Activated CD4-positive, alpha-beta T cell treated with anti-CD3 and anti-CD28 coated beads for 24 hours (primary cell): ENCODE data around the gene SH2D1B.

Experiments used
- DNase-seq, 2 donors: peaks; one replicate each; pipeline ENCODE4 v3.0.0-alpha.2; 2020; ENCODE audit warnings: low read depth in 2 of 2

The SH2D1B gene

GRCh38 chr1:162381941-162382750 is 29.8 kb downstream of the SH2D1B start:
- DNase-seq: no peak

DNA sequence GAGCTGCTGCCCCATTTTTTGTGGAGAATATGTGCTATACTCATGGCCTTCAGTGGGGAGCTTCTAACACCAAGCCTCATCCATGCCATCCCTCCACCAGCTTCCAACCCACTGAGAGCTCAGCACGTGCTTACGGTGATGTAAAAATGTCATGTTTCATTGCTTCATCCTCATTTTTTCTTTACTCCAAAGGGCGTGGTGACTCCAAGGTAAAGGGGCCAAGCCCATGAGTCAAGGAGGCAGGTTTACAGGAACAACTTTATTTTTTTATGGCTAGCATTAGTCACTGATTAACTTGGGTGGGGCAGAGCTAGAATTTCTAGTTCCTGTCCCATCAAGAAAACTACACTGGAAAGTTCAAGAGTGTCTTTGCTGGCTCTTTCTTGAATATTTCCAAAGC is 30.6 kb downstream of the SH2D1B start, which contains the start of gene C1orf226:
C1orf226 (plus strand) TSS at position 346 of the 400 bp plus-strand sequence. CDS start 174 bp downstream, outside the sequence.
- DNase-seq: no peak

DNA sequence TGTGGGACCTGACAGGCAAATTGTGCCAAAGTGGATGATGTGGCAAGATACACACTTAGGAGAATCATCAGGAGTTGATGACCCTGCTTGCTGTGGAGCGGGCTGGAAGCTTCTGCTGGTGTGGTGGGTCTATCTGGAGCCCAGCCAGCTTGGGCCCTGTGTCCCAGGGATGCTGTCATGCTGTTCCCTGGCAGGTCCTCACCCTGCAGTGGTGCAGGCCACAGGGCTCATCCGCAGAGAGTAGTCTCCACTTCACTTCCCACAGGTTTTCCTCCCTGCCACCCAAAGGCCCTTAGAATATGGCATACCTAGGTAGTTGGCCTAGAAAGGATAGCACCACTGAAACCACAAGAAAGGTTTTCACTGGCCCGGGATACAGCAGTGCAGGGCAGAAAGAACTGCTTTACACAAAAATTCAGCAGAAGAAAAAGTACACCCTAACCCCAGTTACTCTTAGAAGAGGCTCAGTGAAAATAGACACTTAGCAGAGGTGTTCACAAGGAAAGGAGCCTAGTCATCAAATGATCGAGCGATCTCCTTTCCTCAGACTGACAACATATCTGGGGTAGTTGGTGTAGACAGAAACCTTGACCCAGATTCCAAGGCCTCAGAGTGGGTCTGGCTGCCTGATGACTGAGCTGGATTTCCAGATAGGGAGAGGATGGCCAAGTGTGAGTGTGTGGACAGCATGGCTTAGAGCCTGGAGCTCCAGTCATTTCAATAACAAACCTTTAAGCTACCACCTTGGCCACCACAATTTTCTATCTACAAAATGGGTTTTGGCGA is 31.7 kb downstream of the SH2D1B start:
- no peak for DNase-seq

GRCh38 chr1:162376691-162377090 is 35.2 kb downstream of the SH2D1B start, which contains the start of gene SPATA46:
Gene SPATA46, minus strand, starts transcription at chr1:162376854. Its CDS starts 64 bp downstream, at chr1:162376790.
- no peak for DNase-seq

DNA sequence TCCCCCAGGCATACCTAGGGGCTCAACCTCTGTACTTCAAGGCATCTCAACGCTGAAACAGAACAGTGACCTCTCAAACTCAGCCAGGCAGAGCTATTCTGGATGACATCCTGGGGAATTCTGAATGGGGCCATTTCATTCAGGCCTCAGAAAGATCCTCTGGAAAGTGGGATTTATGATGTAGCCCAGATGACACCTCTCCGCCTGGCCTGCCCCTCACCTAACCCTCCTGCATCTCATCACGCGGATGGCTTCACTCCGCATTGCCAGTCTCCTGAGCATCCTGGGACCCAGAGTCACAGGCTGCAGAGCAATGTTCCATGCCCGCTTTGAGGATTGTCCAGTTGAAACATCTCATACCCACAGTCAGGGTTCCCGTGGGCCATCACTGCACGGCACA is 36.5 kb downstream of the SH2D1B start:
- DNase-seq: no peak

DNA sequence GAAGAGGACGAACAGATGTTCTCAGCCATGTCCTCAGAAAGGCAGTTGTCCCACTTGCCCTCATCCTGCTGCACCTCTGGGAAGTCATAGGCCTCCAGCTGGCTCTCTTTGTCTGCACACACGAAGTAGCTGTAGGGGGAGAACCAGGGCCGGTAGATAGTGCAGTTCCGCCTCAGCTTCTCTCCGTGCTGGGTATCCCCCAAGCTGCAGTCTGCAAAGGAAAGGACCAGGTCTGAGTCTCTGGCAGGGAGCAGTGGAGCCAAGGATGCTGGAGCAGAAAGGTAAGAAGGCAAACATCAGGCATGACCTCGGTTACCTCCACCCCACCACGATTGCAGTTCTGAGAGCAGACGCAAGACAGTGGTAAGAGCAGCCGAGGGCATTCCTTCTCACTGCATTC is 37.5 kb downstream of the SH2D1B start:
- DNase-seq: no peak

- DNase-seq: no peak
These were observed 38.2 kb downstream of the SH2D1B start for GRCh38 chr1:162373541-162374260.

- no peak for DNase-seq
These were observed 38.9 kb downstream of the SH2D1B start for GRCh38 chr1:162373072-162373427.

DNA sequence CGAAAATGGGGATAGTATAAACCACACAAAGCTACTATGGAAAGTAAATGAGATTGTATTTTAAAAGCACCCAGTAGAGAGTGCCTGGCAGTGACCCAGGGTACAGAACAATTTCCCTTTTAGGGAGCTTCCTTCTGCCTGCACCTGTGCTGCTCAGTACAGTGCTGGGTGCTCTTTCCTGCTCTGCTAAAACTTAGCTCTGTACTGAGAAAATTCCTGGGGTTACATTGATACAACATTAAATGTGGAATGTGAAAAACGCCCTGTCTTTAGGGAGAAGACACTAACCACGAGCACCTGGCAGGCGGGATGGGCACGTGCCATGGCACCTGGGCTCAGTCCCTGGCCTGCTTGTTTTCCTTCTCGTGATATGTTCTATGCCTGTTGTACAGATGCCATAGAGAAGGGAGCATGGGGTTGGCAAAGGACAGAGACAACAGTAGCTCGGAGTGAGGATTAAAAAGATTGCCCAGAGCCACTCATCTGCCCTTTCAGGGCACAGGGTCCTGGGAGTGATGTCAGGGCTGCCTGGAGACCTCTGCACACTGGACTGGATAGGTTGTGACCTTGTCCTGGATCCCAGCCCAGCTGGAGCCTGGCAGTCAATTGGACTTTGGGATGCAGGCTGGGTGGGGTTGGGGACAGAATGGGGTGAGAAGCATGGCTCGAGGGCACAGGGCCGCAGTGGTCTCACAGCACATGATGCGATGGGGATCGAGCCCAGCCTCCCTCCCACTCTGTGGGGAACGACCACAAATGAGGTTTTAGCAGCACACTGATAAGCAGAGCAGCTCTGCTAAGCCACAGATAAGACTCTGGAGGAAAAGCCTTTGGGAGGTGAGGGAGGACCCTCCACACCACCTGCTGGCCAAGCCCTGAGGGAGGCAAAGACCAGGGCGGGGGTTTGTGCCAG is 39.5 kb downstream of the SH2D1B start:
- DNase-seq: no peak

DNA sequence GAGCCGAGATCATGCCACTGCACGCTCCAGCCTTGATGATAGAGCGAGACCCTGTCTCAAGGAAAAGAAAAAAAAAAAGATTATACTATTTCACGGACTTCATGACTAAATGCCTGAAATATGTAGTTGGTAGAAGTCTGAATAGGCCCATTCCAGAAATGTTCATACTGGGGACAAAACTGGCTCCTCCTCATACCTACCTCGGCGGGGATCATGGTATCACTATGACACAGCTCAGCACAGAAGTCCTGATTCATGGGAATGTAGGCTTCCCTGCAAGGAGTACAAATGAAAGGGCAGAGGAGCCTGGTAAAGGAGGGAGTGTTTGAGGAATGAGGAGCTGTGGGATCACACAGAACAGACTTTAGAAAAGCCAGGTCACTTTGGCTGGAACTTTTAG is 40.3 kb downstream of the SH2D1B start:
- no peak for DNase-seq

DNA sequence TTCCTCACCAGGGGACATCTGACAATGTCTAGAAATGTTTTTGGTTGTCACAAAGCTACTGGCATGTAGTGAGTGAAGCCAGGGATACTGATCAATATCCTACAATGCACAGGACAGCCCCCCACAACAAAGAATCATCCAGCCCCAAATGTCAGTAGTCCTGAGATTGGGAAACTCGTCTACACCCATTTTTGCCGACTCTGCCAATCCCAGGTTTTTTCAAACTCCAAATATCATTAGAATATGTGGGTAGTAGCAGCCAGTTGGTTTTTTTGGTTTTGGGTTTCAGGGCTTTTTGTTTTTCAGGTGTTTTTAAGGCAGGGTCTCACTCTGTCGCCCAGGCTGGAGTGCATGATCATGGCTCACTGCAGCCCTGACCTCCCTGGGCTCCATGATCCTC is 41.2 kb downstream of the SH2D1B start:
- DNase-seq: no peak

DNA sequence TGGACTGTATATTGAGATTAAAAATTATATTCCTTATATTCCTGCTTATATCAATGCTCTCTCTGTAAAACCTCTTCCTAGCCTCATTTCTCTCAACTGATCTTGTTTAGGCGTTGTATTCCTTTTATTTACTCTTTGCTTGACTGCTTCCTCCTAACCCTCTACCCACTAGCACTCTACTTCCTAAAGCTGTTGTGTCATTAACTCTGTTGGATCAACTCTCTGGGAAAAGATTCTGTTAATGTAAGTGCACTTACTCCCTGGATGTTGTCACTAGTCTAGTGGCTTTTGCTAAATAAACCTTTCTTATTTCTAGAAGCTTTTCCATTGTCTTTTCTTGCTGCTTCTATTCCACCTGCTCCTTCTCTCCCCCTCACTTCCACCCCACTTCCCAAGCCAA is 41.8 kb downstream of the SH2D1B start:
- no peak for DNase-seq

GRCh38 chr1:162369571-162369970 is 42.4 kb downstream of the SH2D1B start:
- no peak for DNase-seq

- DNase-seq: no peak
These were observed 43.5 kb downstream of the SH2D1B start for GRCh38 chr1:162368451-162368850.

- DNase-seq: no peak
These were observed 44.2 kb downstream of the SH2D1B start for GRCh38 chr1:162367772-162368171.

DNA sequence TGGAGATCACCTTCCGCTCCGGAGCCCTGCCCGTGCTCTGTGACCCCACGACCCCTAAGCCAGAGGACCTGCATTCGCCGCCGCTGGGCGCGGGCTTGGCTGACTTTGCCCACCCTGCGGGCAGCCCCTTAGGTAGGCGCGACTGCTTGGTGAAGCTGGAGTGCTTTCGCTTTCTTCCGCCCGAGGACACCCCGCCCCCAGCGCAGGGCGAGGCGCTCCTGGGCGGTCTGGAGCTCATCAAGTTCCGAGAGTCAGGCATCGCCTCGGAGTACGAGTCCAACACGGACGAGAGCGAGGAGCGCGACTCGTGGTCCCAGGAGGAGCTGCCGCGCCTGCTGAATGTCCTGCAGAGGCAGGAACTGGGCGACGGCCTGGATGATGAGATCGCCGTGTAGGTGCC is 44.9 kb downstream of the SH2D1B start:
- no peak for DNase-seq

DNA sequence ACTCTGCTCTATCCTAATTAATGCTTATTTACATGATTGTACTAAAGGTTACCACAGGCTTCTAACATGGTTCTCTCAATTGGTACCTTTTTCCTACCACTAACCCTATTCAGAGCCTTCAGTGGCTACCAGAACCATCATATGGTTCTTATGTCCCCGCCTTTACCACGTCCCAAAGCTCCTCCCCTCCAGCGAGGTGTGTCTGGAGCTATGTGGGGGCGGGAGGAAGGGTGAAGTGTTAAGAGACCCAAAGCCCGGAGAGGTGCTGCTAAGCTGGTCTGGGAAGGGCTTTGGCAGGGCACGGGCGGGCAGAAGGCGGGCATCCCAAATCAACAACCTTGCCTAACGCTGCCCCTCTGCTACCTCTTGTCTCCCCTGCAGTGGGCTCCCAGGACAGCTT is 45.3 kb downstream of the SH2D1B start:
- no peak for DNase-seq

DNA sequence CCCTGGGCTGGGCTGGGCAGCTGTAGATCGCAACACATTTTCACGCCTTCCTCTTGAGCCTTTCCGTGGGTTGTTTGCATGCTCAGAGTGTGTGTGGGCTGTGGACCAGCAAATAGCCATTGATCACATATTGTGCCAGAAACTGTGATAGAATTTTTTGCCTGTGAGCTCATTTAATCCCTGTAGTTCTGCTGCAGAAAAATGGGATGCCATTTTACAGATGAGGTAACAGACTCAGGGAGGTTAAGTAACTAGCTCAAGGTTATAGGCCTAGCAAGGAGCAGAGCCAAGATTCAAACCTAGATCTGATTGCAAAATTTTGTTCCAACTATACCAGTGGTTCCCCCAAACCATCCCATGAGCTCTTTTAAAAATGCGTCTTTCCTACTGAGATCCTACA is 45.8 kb downstream of the SH2D1B start:
- DNase-seq: no peak

DNA sequence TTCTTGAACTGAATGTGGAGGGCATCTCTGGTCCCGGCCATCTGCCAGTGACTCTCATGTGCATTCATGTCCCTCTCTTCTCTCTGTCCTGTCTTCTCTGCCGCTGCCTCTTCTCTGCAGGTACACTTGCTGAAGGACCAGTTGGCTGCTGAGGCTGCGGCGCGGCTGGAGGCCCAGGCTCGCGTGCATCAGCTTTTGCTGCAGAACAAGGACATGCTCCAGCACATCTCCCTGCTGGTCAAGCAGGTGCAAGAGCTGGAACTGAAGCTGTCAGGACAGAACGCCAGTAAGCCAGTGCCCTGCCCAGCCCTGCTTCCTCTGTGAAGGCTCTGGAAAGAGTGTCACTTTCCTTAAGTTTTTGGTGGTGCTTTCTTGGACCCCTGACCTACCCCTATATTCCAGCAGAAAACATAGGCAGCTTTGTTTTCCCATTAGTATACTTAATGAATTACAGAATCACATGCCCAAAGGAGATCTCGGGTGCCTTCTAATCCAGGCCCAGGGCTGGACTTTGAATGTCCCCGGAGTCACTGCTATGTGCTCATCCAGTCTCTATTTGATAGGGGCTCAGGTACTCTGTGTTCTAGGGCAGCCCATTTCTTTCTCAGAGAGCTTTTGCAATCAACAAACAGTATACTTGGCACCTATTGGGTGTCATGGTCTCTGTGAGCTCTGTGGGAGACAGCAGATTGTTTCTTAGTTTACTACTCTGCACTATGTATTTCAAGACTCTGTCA is 46.5 kb downstream of the SH2D1B start:
- DNase-seq: no peak

DNA sequence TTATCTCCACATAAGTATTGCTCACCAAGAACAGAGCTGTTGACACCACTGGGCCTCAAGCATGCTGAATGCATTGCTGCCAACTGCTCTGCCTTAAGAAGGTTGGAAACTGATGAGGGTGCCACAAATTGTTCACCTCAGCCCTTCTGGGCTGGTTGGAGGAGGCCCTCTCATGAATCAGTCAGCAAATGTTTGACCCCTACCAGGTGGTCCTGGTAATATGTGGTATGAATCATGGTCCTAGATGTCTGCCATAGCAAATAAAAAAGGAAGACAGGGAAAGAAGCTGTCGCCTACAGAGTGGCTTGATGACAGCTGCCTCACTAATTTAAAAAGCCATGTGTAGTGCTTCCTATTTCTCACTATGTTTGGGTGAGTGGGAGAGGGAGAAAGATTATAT is 47.4 kb downstream of the SH2D1B start:
- no peak for DNase-seq

DNA sequence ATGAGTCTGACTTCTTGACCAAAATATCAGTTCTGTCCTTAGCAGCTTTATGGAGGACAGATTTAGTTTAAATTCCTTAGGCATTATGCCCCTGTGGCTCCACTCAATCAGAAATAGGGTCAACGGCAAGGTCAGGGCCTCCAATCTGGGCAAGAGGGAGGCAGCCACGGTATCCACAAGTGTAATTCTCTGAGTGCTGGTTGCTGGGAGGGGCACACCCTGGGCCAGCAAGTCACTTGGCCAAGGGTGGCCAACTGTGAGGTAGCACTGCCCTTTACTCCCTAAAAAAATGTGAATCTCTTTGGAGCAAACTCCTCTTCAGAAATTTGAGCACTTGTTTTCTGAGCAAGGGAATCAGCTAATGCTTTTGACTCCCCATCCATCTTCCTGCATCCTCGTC is 48.1 kb downstream of the SH2D1B start:
- DNase-seq: no peak
